GM12865 (cell line): ENCODE results near the gene CPEB3.
"Not testable (repeated sequence)": the region's sequence is repeated elsewhere in the genome, so short reads cannot be mapped to it uniquely, and the experiment has no call there.

Experiments used
- DNase-seq: peaks from one replicate; pipeline ENCODE4 v3.0.0; 2010; ENCODE audit warnings: low read depth
- H3K4me3 ChIP-seq: 2 replicates; pipeline ENCODE4 v1.5.1; 2011; ENCODE audit warnings: mild to moderate bottlenecking, low read depth, low read length, control low read depth
- CTCF ChIP-seq: IDR thresholded peaks from 2 replicates; pipeline ENCODE4 v1.5.1; 2011; ENCODE audit warnings: low read length, control low read depth, low read depth, inconsistent platforms; ENCODE audit not compliant: insufficient read depth; ENCODE audit errors: missing control alignments

The CPEB3 gene

GRCh38 chr10:92045641-92046106 is 245.2 kb downstream of the CPEB3 start:
- H3K4me3 ChIP-seq: no peak overlapping the region
- DNase-seq: no peak
- no peak for TF ChIP-seq CTCF

- no peak overlapping the region for H3K4me3 ChIP-seq
- no peak for TF ChIP-seq CTCF
- no peak for DNase-seq
These were observed 248.3 kb downstream of the CPEB3 start for GRCh38 chr10:92042541-92042940.

- DNase-seq: no peak
- H3K4me3 ChIP-seq: no peak overlapping the region
- no peak for TF ChIP-seq CTCF
These were observed 251.9 kb downstream of the CPEB3 start for GRCh38 chr10:92038949-92039348.

- H3K4me3 ChIP-seq, DNase-seq: not testable (repeated sequence)
These were observed 257.8 kb downstream of the CPEB3 start for GRCh38 chr10:92033070-92033469.

GRCh38 chr10:92031580-92031979 is 259.3 kb downstream of the CPEB3 start:
- H3K4me3 ChIP-seq: no peak overlapping the region
- DNase-seq: no peak
- no peak for TF ChIP-seq CTCF

GRCh38 chr10:92027141-92027540 is 263.7 kb downstream of the CPEB3 start:
- TF ChIP-seq CTCF: no peak
- H3K4me3 ChIP-seq: no peak overlapping the region
- no peak for DNase-seq

- not testable (repeated sequence) for DNase-seq, H3K4me3 ChIP-seq
These were observed 265.5 kb downstream of the CPEB3 start for GRCh38 chr10:92025340-92025739.

- TF ChIP-seq CTCF: no peak
- H3K4me3 ChIP-seq: no peak overlapping the region
- DNase-seq: no peak
These were observed 266.2 kb downstream of the CPEB3 start for GRCh38 chr10:92024700-92025099.
